Pulmonary artery endothelial cell (primary cell): Measurements from ENCODE around the gene TRMT2A. TPM values are rescaled to one million over a fixed set of nuclear protein-coding genes. Genes with fewer than 3 reads are reported as not detected.

Experiments
- DNase-seq: peaks from one replicate; pipeline ENCODE4 v3.0.0-alpha.2; 2011; ENCODE audit warnings: low read depth, low spot score
- total RNA-seq: library from RNA; depleted of rRNA; stranded (reverse); fragments of >200 nt; gene quantifications from 2 replicates; pipeline ENCODE4 v1.2.3, GENCODE V29; 2014

TRMT2A gene
- total RNA-seq, 1 donor from 2014 or later, result 46.5 TPM

DNA sequence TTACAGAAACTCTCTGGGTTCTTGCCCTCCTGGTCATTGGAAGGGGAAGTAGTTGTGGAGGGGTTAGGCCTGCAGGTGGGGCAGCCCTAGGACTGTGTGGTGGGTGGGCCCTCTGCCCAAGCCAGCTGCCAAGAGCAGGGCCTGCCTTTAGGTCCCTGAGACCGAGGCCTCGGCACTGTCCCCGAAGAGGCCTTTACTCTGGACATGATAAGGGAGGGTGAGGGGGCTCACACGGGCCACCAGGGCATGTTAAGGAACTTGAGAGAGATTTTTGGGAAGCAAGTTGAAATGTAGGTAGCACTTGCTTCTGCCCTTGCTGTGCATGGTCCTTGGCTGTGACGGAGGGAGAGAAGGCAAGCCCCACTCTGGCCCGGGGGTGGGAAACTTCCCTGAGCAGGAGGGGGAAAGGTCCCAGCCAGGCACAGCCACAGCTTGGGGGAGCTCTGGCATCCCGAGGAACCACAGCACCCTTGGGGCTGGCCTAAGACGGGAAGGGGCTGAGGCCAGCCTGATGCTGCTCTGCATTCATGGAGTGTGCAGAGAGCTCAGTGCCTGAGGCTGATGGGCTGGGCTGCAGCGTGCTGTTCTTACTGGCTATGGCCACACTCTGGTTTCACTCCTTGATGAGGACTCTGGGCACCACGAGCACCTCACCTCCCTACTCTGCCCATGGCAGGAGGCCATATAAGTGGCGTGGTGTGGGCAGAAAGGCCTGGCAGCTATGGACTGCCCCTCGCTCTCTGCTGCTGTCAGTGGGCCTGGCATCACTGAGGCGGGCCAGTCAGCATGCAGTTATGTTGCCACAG, 8.9 kb downstream of the TRMT2A start:
- DNase-seq, result no peak

DNA sequence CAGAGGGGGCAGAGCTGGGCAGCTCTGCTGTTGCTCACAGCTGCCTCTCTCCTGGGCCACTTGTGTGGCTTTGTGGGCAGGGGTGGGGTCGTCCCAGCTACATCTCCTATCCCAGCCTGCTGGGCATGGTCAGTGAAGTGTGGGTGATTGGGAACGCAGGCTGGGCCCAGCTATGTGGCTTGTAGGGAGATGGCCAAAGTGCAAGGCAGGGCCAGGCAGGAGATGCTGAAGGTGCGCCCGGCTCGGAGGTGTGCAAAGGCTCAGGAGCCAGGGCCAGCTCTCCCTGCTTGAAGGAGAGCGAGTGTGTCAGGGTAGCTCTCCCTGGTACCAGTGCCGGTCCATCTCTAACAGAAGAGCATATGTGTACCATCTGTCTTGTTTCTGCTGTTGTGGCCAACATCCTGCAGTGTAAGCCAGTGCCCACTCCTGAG, 9.5 kb downstream of the TRMT2A start:
- DNase-seq, result no peak

- no peak for DNase-seq
Measured at GRCh38 chr22:20106849-20107237, 10.2 kb downstream of the TRMT2A start.

GRCh38 chr22:20106205-20106848, 10.7 kb downstream of the TRMT2A start:
- DNase-seq, result no peak

- DNase-seq, result no peak
Measured at GRCh38 chr22:20105456-20106204, 11.4 kb downstream of the TRMT2A start.

- no peak for DNase-seq
Measured at GRCh38 chr22:20102203-20102780, 14.7 kb downstream of the TRMT2A start.

DNA sequence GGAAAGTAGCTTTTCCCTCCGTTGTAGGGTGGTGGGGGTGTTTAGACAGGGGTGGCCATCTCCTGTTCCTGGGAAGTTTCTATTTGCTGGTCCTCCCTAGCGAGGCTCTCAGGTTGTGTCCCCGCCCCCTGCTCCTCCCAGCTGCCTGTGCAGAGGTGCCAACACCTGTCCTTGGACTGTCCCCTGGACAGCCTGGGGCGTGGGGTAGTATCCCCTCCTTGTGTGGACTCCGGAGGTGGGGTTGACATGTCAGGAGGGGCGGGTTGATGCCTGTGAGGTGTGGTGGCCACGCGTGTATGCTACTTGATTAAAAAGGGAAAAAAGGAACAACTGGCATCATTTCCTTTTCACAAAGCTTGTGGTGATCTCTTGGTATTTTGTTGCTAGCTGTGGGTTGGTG, 15.4 kb downstream of the TRMT2A start:
- DNase-seq, result no peak

DNA sequence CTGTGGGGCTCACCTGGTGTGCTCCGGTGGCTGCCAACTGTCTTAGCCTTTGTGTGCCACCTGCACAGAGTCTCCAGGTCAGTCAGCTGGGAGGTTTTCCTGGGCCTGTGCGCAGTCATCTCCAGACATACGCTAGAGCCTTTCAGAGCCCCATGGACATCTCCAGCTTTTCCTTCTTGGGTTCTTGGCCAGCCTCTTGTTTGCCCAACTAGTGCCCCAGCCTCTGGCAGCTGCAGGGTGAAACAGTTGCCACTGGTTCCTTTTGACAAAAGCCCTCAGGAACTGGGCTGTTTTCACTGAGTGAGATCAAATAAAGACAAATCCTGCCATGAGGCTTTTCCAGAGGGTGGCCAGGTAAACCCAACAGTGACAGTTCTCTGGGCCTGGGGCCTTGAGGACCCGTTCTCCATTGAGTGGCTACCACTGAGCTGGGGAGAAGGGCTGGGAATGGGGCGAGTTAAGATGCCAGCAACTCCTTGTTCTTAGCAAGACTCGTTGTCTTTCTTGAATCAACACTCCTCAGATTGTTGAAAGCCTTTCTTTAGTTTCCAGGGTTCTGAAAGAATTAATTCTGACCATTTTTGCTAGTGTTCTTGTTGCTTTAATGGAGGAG, 17.8 kb downstream of the TRMT2A start:
- no peak for DNase-seq

DNA sequence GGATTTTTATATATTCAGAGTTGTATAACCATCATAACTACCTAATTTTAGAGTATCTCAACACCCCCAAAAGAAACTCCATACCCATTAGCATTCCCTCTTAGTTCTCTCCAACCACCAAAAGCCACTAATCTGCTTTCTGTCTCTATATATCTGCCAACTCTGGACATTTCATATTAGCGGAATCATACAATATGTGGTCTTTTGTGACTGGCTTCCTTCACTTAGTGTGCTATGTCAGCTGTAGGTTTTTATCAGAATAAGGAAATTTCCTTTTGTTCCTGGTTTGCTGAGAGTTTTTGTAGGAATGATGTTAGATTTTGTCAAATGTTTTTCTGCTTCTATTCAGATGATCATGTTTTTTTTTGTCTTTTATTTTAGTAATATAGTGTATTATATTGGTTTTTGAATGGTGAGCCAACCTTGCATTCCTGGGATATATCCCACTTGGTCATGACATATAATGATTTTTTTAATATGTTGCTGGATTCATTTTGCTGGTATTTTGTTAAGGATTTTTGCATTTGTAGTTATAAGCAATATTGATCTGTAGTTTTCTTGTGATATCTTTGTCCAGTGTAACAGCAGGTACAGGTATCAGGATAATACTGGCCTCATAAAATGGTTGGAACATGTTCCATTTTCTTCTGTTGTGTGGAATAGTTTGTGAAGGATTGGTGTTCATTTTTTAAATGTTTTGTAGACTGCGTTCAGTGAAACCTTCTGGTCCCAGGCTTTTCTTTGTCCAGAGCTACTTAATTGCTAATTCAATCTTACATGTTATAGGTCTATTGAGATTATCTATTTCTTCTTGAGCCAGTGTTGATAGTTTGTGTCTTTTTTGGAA, 20.2 kb downstream of the TRMT2A start:
- no peak for DNase-seq

- DNase-seq, result no peak
Measured at GRCh38 chr22:20095521-20095920, 21.5 kb downstream of the TRMT2A start.

DNA sequence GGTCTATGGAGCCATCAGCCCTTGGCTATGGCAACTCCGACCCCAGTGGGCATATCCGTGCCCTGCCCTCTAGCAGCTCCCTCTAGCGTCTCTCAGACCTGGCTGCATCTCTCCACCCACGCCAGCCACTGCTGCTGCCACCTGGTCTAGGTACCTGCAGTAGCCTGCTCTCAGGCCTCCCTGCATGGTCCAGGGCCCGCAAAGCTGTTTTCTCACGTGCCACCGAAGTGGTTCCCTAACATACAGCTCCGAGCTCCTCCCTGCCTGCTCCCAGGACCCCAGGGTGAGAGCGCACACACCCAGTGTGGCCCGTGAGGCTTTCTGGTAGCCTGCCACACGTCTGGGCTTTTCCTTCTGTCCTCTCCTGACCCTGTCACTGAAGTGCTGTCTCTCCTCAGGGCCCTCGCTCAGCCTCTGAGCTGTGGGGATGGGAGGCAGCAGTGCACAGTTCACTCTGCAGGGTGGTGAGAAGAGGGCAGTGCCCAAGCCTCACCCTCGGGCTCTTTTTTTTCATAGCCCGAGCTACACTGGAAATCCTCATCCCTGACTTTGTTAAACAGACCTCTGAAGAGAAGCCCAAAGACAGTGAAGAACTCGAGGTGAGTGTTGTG, 22.7 kb downstream of the TRMT2A start:
- no peak for DNase-seq

DNA sequence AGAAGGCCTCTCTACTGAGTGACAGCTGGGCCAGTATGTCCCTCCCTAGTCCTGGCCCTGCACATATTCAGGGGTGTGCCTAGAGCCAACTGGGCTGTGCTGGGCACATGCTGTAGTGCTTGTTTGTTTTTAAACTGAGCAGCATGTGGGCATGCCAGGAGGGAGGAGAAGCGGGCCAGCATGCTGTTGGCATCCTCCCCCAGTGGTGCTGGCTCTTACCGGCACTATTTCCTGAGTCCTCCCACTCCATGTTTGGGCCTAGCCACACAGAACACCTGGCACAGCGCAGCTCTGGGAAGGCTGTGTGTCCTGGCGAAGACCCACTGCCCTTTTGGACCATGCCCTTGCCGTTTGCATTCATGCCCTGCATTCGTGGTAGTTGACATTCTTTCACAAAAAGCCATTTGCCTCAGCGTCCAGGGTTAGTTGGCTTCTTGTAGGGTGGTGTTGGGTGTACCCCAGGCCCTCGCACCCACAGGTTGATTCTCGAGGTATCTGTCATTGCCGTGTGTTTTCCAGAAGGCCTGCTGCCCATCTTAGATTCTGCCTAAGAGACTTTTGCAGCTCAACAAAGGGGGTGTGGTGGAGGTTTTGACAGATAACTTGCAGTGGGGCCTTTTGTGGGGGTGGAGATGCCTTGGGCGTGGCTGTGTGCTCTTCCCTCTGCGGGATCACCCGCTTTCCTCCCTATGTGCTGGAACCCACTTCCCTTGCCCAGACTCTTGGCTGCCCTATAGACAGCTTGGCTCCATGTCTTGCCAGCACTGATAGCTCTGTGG, 23.4 kb downstream of the TRMT2A start:
- no peak for DNase-seq

DNA sequence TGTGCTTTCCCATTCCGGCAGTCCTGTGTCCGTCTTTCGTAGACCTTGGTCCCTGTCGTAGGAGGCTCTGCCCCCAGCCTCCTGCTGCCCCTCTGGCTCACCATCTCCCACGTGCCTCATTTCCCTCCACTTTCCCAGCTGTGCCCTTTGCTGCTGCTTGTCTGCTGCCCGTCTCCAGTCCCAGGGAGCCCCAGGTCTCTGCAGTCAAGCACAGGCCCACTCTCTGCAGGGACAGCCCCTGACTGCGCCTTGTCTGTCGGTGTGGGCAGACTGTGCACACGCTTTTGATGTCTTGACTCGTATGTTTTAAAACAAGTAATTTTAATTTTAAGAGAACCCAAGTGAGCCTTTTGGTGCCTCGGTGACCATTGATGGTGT, 24.6 kb downstream of the TRMT2A start:
- no peak for DNase-seq

DNA sequence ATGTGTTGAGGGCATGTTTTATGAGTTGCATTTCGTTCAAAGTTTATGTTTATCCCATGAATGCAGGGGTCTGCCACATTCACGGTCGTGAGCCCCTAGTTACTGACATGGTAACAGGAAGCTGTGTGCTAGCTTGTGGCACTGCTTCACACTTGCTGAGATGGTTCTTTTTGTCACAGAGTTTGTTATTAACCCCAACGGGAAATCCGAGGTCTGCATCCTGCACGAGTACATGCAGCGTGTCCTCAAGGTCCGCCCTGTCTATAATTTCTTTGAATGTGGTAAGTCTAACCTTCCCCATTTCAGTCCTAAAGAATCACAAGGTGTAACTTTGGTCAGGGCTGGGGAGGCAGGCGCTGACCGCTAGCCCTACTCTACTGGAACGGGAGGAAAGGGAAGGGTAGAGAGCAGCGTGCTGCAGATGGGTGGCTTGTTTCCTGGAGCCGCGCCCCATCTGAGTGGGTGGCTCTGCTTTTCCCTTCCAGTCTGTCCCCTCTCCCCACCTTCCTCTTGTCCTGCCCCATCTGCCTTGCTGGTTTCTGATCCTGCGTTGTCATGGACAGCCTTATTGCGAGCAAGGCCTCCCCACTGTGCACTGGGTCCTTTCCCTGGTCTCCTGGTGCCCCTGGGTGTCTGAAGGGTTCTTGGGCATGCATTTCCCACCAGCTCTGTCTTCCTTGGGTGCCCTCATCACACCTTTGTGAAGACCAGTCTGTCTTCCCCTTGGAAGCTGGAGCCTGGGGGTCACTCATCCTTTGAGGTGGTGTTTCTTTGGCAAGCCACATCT, 25.1 kb downstream of the TRMT2A start:
- DNase-seq, result no peak

- DNase-seq, result no peak
Measured at GRCh38 chr22:20090730-20091240, 26.2 kb downstream of the TRMT2A start.

GRCh38 chr22:20089977-20090729, 26.9 kb downstream of the TRMT2A start:
- no peak for DNase-seq

- no peak for DNase-seq
Measured at GRCh38 chr22:20089226-20089976, 27.6 kb downstream of the TRMT2A start.
